Erythroblast (primary cell): ENCODE measurements around the gene CRYBG3.

Experiments used
- DNase-seq, 2 experiments: peaks; one replicate each; lab custom pipeline; 2025; lab: John Stamatoyannopoulos, UW
- GATA1 ChIP-seq: IDR thresholded peaks from 2 replicates; pipeline ENCODE4 v1.6.1; 2011; ENCODE audit warnings: low read depth, mild to moderate bottlenecking, control low read depth, low read length, moderate library complexity
- POLR2A ChIP-seq: IDR thresholded peaks from 2 replicates; pipeline ENCODE4 v1.6.1; 2011; ENCODE audit warnings: mild to moderate bottlenecking, low read length

Gene CRYBG3

GRCh38 chr3:97954228-97954827 is 132.5 kb downstream of the CRYBG3 start:
- DNase-seq = no peak
- TF ChIP-seq GATA1 (no peak), POLR2A (no peak)

- TF ChIP-seq POLR2A (no peak), GATA1 (no peak)
- no peak for DNase-seq
Measured at GRCh38 chr3:97956051-97956450, 134.2 kb downstream of the CRYBG3 start.

- no peak for TF ChIP-seq GATA1
- no peak for TF ChIP-seq POLR2A
- DNase-seq = no peak
Measured at GRCh38 chr3:97957617-97958311, 136.0 kb downstream of the CRYBG3 start.

- no peak for DNase-seq
- TF ChIP-seq POLR2A = no peak
Measured at GRCh38 chr3:97958396-97958795, 136.6 kb downstream of the CRYBG3 start.

GRCh38 chr3:97958796-97959195 is 137.0 kb downstream of the CRYBG3 start:
- TF ChIP-seq GATA1 (no peak), POLR2A (no peak)
- no peak for DNase-seq

GRCh38 chr3:97959872-97960271 is 138.1 kb downstream of the CRYBG3 start:
- TF ChIP-seq POLR2A (no peak), GATA1 (no peak)
- DNase-seq = no peak

- no peak for TF ChIP-seq POLR2A
- TF ChIP-seq GATA1 = no peak
- DNase-seq = no peak
Measured at GRCh38 chr3:97960551-97960950, 138.7 kb downstream of the CRYBG3 start.

- TF ChIP-seq GATA1 (no peak), POLR2A (no peak)
- DNase-seq = no peak
Measured at GRCh38 chr3:97960993-97961766, 139.4 kb downstream of the CRYBG3 start.

- DNase-seq = no peak
- TF ChIP-seq POLR2A (no peak), GATA1 (no peak)
Measured at GRCh38 chr3:97967966-97968365, 146.2 kb downstream of the CRYBG3 start.

- no peak for TF ChIP-seq GATA1
- no peak for TF ChIP-seq POLR2A
- no peak for DNase-seq
Measured at GRCh38 chr3:97968376-97968775, 146.6 kb downstream of the CRYBG3 start.

GRCh38 chr3:97969541-97969940 is 147.7 kb downstream of the CRYBG3 start:
- no peak for DNase-seq
- TF ChIP-seq POLR2A = no peak
- no peak for TF ChIP-seq GATA1

GRCh38 chr3:97970156-97970555 is 148.3 kb downstream of the CRYBG3 start:
- no peak for DNase-seq
- no peak for TF ChIP-seq POLR2A
- no peak for TF ChIP-seq GATA1

GRCh38 chr3:97970956-97971620 is 149.3 kb downstream of the CRYBG3 start:
- no peak for DNase-seq
- TF ChIP-seq GATA1 = no peak
- TF ChIP-seq POLR2A = no peak
